GM23248 (cell line): ENCODE data around the gene RAD50.

Experiments used
- EZH2 ChIP-seq: fragments of 200-600 bp; sonication (generic); IDR thresholded peaks from 2 replicates; pipeline ENCODE4 v1.6.1; 2018; ENCODE audit warnings: antibody characterized with exemption, mild to moderate bottlenecking; ENCODE audit not compliant: insufficient read depth, poor library complexity, severe bottlenecking
- EZH2phosphoT487 ChIP-seq: fragments of 200-600 bp; sonication (generic); IDR thresholded peaks from 2 replicates; pipeline ENCODE4 v1.6.1; 2018; ENCODE audit warnings: antibody characterized with exemption, moderate library complexity, mild to moderate bottlenecking, low read depth; ENCODE audit not compliant: insufficient read depth

GRCh38 chr5:132595624-132596023, 38.8 kb downstream of the RAD50 start:
- TF ChIP-seq EZH2 (no peak), EZH2phosphoT487 (no peak)
